ENCODE results near the gene SRM. TPM values are rescaled to one million over a fixed set of nuclear protein-coding genes. Genes with fewer than 3 reads are reported as not detected.
"Not testable (repeated sequence)": the region's sequence is repeated elsewhere in the genome, so short reads cannot be mapped to it uniquely, and the experiment has no call there.

Gene SRM
- polyA plus RNA-seq, 3 donors = 23.2 to 43.2 (median 37.6) TPM

DNA sequence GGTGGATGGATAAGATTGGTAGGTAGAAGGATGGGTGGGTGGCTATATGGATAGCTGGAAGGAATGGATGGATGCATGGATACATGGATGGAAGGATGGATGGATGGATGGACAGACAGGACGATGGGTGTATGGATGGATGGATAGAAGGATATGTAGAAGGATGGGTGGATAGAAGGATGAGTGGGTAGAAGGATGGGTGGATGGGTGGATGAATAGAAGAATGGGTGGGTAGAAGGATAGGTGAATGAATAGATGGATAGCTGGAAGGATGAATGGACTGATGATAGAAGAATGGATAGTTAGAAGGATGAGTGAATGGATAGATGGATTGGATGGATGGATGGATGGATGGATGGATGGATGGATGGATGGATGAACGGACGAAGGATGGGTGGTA lies 17.8 kb downstream of the SRM start:
- H3K27me3 Mint-ChIP-seq (ENCODE audit: low read depth in 3 of 3) = peaks cover 0 to 1% (median 0%) of the 10 kb centered on the region in 3 donors
- Histone ChIP-seq H3K4me2 (replicated peaks; ENCODE audit: extremely low read depth, low read length, poor library complexity, severe bottlenecking) (no peak overlapping the region), H3K9me3 (replicated peaks in 1 of 2; ENCODE audit: control insufficient read depth in 1 of 2, insufficient read depth in 1 of 2, low read length in 2 of 2) (no peaks in the 10 kb centered on the region), H3K79me2 (ENCODE audit: insufficient read depth, low read length) (no peaks in the 10 kb centered on the region), H2AFZ (ENCODE audit: insufficient read depth, low read depth, low read length, poor library complexity, severe bottlenecking) (no peak overlapping the region), H3K36me3 (replicated peaks in 1 of 2; ENCODE audit: control insufficient read depth in 1 of 2, insufficient read depth in 2 of 2, low read length in 2 of 2) (no peaks in the 10 kb centered on the region), H3K27me3 (ENCODE audit: control insufficient read depth in 2 of 2, insufficient read depth in 2 of 2, low read length in 2 of 2) (peaks cover 0 to 2% of the 10 kb centered on the region in 2 donors), H4K20me1 (ENCODE audit: insufficient read depth, low read length) (no peaks in the 10 kb centered on the region), H3K27ac (ENCODE audit: low read depth in 1 of 2, low read length in 2 of 2) (no peak overlapping the region), H3K4me3 (replicated peaks in 1 of 3; ENCODE audit: low read depth in 2 of 3, low read length in 3 of 3) (no peak overlapping the region), H3K4me1 (ENCODE audit: control insufficient read depth in 1 of 2, insufficient read depth in 2 of 2, low read length in 2 of 2) (no peaks in the 10 kb centered on the region), H3K9ac (ENCODE audit: insufficient read depth, low read length, poor library complexity, severe bottlenecking) (no peak overlapping the region)
- H3K36me3 Mint-ChIP-seq = no peaks in the 10 kb centered on the region
- H3K9me3 Mint-ChIP-seq = no peaks in the 10 kb centered on the region
- intact Hi-C loops (cut with micrococcal nuclease) = no loop called here
- TF ChIP-seq, protein P1, sequence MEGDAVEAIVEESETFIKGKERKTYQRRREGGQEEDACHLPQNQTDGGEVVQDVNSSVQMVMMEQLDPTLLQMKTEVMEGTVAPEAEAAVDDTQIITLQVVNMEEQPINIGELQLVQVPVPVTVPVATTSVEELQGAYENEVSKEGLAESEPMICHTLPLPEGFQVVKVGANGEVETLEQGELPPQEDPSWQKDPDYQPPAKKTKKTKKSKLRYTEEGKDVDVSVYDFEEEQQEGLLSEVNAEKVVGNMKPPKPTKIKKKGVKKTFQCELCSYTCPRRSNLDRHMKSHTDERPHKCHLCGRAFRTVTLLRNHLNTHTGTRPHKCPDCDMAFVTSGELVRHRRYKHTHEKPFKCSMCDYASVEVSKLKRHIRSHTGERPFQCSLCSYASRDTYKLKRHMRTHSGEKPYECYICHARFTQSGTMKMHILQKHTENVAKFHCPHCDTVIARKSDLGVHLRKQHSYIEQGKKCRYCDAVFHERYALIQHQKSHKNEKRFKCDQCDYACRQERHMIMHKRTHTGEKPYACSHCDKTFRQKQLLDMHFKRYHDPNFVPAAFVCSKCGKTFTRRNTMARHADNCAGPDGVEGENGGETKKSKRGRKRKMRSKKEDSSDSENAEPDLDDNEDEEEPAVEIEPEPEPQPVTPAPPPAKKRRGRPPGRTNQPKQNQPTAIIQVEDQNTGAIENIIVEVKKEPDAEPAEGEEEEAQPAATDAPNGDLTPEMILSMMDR (IDR thresholded peaks at IDR 0.05) = no peak
- WGBS (ENCODE audit: insufficient coverage) = 91% methylated on average over 3 of the region's 3 CpGs
- no peak overlapping the region for H3K4me3 Mint-ChIP-seq
- H3K27ac Mint-ChIP-seq = no peak overlapping the region
- DNase-seq = no peak
- H3K4me1 Mint-ChIP-seq = no peaks in the 10 kb centered on the region

GRCh38 chr1:11041048-11041447 lies 18.8 kb downstream of the SRM start:
- intact Hi-C loops (cut with micrococcal nuclease) = no loop called here
- no peaks in the 10 kb centered on the region for H4K20me1 ChIP-seq (ENCODE audit: insufficient read depth, low read length)
- Mint-ChIP-seq H3K36me3 (no peaks in the 10 kb centered on the region), H3K27me3 (ENCODE audit: low read depth in 3 of 3) (peaks cover 0 to 1% (median 0%) of the 10 kb centered on the region in 3 donors), H3K4me1 (no peaks in the 10 kb centered on the region), H3K4me3 (no peak overlapping the region), H3K27ac (no peak overlapping the region), H3K9me3 (no peaks in the 10 kb centered on the region)
- no peaks in the 10 kb centered on the region for H3K36me3 ChIP-seq (replicated peaks in 1 of 2; ENCODE audit: control insufficient read depth in 1 of 2, insufficient read depth in 2 of 2, low read length in 2 of 2)
- DNase-seq = no peak
- no peak overlapping the region for H3K9ac ChIP-seq (ENCODE audit: insufficient read depth, low read length, poor library complexity, severe bottlenecking)
- TF ChIP-seq, protein P1 (IDR thresholded peaks at IDR 0.05) = no peak
- no peaks in the 10 kb centered on the region for H3K4me1 ChIP-seq (ENCODE audit: control insufficient read depth in 1 of 2, insufficient read depth in 2 of 2, low read length in 2 of 2)
- H3K27ac ChIP-seq (ENCODE audit: low read depth in 1 of 2, low read length in 2 of 2) = no peak overlapping the region
- no peak overlapping the region for H3K4me3 ChIP-seq (replicated peaks in 1 of 3; ENCODE audit: low read depth in 2 of 3, low read length in 3 of 3)
- H3K79me2 ChIP-seq (ENCODE audit: insufficient read depth, low read length) = no peaks in the 10 kb centered on the region
- peaks cover 0 to 2% of the 10 kb centered on the region in 2 donors for H3K27me3 ChIP-seq (ENCODE audit: control insufficient read depth in 2 of 2, insufficient read depth in 2 of 2, low read length in 2 of 2)
- H3K4me2 ChIP-seq (replicated peaks; ENCODE audit: extremely low read depth, low read length, poor library complexity, severe bottlenecking) = no peak overlapping the region
- no peaks in the 10 kb centered on the region for H3K9me3 ChIP-seq (replicated peaks in 1 of 2; ENCODE audit: control insufficient read depth in 1 of 2, insufficient read depth in 1 of 2, low read length in 2 of 2)
- no peak overlapping the region for H2AFZ ChIP-seq (ENCODE audit: insufficient read depth, low read depth, low read length, poor library complexity, severe bottlenecking)

- 100% methylated on average over 1 of the region's 7 CpGs for WGBS (ENCODE audit: insufficient coverage)
- H4K20me1 ChIP-seq (ENCODE audit: insufficient read depth, low read length); H3K4me3 Mint-ChIP-seq; H3K36me3 ChIP-seq (replicated peaks in 1 of 2; ENCODE audit: control insufficient read depth in 1 of 2, insufficient read depth in 2 of 2, low read length in 2 of 2); H3K4me1 Mint-ChIP-seq; H3K27me3 Mint-ChIP-seq (ENCODE audit: low read depth in 3 of 3); H3K9me3 ChIP-seq (replicated peaks in 1 of 2; ENCODE audit: control insufficient read depth in 1 of 2, insufficient read depth in 1 of 2, low read length in 2 of 2); H3K9ac ChIP-seq (ENCODE audit: insufficient read depth, low read length, poor library complexity, severe bottlenecking); H3K9me3 Mint-ChIP-seq; H3K4me1 ChIP-seq (ENCODE audit: control insufficient read depth in 1 of 2, insufficient read depth in 2 of 2, low read length in 2 of 2); H3K4me2 ChIP-seq (replicated peaks; ENCODE audit: extremely low read depth, low read length, poor library complexity, severe bottlenecking); H3K36me3 Mint-ChIP-seq; H3K27ac Mint-ChIP-seq; H3K79me2 ChIP-seq (ENCODE audit: insufficient read depth, low read length); intact Hi-C loops (cut with micrococcal nuclease); H3K4me3 ChIP-seq (replicated peaks in 1 of 3; ENCODE audit: low read depth in 2 of 3, low read length in 3 of 3); DNase-seq; H2AFZ ChIP-seq (ENCODE audit: insufficient read depth, low read depth, low read length, poor library complexity, severe bottlenecking); H3K27me3 ChIP-seq (ENCODE audit: control insufficient read depth in 2 of 2, insufficient read depth in 2 of 2, low read length in 2 of 2); H3K27ac ChIP-seq (ENCODE audit: low read depth in 1 of 2, low read length in 2 of 2): not testable (repeated sequence)
Measured at GRCh38 chr1:11040105-11040429, 19.8 kb downstream of the SRM start.

Measured in CD14-positive monocyte (primary cell).